ENCODE measurements around the gene TPRN.

The TPRN gene

DNA sequence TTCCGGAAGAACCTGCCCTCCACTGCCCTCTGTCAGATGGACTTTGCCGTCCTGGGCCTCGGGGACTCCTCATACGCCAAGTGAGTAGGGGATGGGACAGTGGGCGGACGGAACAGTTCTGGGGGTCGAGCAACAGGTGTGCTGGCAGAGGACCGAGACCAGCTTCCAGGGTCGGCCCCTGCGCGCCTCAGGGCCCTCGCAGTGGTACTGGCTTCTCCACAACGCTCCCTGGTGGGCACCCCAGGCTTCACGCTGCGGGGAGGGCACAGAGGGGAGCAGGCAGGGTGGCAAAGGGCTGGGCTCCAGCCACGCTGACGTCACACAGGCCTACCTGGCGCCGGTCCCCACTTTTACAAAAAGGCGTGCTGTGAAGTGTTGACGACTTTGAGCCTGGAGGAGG is 12.0 kb upstream of the TPRN start:
- no peak for DNase-seq (ENCODE audit: low read depth in 1 of 2, low spot score in 1 of 2)

DNA sequence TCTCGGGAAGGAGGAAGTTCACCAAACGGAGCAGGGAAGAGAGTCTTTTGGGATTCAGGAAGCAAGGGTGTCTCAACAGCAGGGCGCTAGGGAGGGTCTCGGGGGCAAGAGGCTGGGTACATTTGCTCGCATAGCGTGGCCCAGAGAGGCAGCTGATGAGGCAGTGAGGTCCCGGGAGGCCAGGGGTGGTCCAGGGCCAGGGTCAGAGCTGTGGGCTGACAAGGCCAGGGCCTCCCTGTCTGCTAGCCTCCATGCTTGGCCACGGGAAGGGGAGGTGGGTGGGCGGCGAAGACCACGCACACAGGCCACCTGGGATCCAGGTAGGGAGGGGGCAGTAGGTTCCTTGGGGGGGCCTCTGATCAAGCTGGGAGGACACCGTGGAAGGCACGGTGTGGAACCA is 11.0 kb upstream of the TPRN start:
- DNase-seq (ENCODE audit: low read depth in 1 of 2, low spot score in 1 of 2): no peak

DNA sequence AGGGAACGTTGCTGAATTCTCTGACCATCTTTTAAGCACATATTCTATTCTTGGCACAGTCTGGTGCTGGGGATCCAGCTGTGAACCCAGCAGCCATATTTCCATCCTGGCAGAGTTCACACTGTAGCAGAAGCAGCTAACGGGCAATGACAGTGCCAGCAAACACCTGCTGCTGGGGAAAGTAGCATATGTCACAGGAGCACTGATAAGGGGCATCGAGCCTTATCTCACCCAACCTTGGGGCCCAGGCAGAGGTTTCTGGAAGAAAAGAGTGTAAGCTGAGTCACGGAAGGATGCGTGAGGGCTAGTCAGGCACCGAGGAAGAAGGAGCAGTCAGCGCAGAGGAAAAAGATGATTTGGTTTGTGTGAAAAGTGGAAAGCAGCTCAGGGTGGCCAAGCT is 6.1 kb upstream of the TPRN start:
- no peak for DNase-seq (ENCODE audit: low read depth in 1 of 2, low spot score in 1 of 2)

DNA sequence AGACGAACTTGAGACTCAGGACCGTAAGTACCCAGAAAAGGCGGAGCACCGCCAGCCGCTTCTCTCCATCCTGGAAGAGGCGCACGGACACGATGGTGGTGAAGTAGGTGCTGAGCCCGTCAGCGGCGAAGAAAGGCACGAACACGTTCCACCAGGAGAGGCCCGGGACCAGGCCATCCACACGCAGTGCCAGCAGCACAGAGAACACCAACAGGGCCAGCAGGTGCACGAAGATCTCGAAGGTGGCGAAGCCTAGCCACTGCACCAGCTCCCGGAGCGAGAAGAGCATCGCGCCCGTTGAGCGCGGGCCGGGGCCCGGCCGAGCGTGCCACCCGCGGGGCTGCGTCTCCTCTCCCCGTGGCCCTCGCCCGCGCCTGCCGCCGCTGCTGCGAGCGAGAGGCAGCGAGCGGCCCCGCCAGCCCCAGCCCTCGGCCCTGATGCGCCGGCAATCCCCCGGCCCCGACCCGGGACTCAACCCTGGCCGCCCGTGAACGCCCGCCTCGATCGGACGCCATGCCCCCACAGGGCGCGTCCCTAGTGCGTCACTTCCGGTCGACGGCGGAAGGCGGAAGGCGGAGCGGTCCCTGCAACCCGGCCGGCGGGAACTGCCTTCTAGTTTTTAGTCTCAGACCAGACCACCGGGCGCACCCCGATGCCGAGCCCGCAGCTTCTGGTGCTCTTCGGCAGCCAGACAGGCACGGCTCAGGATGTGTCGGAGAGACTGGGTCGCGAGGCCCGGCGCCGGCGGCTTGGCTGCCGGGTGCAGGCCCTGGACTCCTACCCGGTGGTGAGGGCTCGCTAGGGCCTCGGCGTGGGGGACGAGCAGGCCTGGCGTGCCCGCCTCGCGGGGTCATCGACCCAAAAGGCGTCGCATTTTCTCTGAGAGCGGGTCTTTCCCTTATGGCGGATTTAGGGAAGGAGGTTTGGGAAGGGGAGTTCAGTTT is 4.9 kb upstream of the TPRN start, which contains the start of the genes NDOR1 and TMEM203:
TSS of gene NDOR1 (plus strand) at position 575 of the 944 bp plus-strand sequence. CDS start at position 653, 78 bp downstream.
TSS of gene TMEM203 (minus strand) at position 523 of the 944 bp plus-strand sequence. CDS start at position 289, 234 bp downstream.
- DNase-seq (ENCODE audit: low read depth in 1 of 2, low spot score in 1 of 2): peak; percentile 82 to 91

DNA sequence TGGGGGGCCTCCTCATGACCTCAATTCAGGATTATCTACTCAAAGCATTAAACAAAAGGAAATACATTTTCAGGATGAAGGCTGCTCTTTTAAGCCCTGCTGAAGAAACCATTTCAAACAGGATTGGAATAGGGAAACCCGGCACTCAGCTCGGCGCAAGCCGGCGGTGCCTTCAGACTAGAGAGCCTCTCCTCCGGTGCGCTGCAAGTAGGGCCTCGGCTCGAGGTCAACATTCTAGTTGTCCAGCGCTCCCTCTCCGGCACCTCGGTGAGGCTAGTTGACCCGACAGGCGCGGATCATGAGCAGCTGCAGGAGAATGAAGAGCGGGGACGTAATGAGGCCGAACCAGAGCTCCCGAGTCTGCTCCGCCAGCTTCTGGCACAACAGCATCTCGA is 4.2 kb upstream of the TPRN start:
- no peak for DNase-seq (ENCODE audit: low read depth in 1 of 2, low spot score in 1 of 2)

DNA sequence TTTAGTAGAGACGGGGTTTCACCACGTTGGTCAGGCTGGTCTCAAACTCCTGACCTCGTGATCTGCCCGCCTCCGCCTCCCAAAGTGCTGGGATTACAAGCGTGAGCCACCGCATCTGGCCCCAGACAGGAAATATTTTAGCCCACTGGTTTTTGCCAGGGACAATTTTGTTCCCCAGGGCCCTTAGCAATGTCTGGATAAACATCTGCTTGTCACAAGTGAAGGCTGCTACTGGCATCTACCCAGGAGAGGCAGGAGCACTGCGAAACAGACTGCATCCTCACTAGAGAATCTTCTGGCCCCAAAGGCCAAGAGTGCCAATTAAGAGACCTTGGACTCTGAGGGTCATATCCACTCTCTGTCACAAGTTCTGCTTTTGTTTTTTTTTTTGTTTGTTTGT is 2.4 kb upstream of the TPRN start:
- DNase-seq (ENCODE audit: low read depth in 1 of 2, low spot score in 1 of 2): no peak

DNA sequence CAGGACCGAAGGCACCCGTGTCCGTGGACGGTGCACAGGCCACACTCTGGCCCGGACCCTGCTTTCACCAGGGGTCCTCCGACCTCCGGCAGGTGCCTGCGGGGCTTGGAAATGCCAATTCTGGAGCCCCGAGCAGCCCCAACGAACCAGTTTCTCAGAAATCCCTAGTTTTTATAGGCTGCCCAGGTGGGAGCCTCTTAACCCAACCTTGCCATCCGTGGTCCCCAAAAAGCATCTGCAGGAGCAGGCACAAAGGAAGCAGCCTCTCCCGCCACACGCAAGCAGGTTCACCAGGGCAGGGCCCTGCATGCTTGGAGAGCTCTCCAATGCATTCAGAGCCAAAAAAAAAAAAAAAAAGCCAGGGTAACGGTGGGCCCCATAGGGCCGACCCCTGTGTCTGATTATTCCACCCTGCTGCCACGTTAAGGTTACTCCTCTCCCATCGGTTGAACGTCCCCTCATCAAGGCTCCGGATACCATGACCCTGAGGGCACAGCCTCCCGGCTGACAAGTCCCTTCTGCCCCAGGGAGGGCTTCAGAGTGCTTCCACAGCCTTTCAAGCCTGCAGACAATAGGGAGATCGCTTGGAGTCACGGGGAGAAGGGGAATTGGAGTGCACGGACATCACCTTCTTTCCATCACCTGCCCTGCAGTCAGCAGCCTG is 796 bp upstream of the TPRN start:
- DNase-seq (ENCODE audit: low read depth in 1 of 2, low spot score in 1 of 2): no peak

DNA sequence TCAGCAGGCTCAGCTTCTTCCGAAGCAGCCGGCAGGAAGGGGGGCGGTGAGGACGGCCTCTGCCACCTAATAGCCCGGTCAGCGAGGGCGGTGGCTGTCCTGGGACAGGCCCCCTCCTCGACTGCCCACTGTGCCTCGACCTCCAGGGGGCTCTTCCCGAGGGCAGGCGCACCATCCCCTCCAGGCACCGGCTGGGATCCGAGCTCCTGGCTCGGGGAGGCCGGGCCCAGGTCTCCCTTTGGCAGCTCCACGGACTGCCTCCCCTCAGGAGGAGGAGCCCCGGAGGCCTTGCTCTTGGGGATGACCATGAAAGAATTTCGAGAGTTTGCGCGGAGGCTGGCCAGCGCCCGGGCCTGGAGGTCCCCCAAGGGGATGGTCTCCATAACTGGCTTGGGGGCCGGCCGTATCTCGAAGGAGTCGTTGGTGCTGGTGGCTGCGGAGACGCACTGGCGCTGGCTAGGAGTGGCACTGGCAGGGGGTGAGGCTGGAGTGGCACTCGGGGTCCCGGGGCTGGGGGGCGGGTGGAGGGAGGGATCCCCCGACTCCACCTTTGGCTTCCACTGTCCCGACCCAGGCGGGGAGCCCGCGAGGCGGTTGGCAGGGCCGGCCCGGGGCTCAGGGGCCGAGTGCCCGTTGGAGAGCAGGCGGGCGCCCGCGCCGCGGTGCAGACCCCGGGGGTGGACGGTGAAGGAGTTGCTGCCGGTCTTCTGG is 975 bp downstream of the TPRN start:
- no peak for DNase-seq (ENCODE audit: low read depth in 1 of 2, low spot score in 1 of 2)

DNA sequence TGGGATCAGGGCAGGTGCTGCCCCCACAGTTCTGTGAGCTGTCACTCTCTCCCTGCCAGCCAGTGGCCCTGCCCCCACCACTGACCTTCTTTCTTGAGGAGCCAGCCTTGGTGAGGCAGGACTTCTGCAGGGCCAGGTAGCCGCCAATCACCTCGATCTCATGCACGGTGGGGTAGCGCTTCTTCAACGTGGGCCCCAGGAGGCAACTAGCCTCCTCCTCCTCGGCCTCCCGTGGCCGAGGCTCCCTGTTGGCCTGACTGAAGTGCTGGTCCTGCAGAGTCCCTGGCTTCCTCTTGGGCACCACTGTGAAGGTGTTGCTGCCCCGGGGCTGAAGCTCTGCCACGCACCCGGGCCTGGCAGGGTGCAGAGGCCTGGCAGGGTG is 1.6 kb downstream of the TPRN start:
- no peak for DNase-seq (ENCODE audit: low read depth in 1 of 2, low spot score in 1 of 2)

DNA sequence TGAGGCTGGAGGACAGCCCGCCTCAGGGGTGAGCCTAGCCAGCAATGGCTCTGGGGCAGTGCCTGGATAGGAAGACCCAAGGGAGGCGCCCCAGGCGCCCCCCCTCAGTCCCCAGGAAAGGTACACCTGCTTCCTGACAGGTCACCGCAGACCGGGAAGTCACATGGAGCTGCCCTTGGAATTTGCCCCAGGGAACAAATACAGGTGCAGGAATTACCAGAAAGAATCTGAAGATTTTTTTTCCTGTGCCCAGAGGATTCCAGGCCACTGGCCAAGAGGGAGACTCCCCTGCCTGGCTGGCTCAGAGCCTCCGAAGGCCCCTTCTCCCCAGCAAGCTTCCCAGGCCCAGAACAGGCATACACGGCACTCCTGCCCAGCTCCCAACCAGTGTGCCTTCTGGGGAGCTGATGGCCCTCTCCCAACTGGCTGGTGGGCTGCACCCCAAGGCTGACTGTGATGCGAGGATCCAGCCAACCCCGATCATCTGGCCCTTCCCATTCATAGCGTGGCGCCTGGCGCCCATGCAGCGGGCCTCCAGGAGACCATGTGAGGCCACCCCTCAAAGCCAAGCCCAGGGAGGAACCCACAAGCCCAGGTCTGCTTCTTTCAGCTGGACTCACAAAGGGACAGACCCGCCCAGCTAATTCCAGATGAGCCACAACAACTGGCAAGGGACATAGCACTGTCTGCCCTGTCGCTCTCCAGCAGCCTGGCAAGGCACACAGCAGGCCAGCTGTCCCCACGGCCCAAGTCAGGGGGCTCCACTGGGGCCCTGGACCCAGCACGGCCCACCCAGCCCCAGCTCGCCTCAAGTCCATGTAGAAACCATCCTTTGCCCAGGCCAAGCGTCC is 2.3 kb downstream of the TPRN start:
- DNase-seq (ENCODE audit: low read depth in 1 of 2, low spot score in 1 of 2): no peak

DNA sequence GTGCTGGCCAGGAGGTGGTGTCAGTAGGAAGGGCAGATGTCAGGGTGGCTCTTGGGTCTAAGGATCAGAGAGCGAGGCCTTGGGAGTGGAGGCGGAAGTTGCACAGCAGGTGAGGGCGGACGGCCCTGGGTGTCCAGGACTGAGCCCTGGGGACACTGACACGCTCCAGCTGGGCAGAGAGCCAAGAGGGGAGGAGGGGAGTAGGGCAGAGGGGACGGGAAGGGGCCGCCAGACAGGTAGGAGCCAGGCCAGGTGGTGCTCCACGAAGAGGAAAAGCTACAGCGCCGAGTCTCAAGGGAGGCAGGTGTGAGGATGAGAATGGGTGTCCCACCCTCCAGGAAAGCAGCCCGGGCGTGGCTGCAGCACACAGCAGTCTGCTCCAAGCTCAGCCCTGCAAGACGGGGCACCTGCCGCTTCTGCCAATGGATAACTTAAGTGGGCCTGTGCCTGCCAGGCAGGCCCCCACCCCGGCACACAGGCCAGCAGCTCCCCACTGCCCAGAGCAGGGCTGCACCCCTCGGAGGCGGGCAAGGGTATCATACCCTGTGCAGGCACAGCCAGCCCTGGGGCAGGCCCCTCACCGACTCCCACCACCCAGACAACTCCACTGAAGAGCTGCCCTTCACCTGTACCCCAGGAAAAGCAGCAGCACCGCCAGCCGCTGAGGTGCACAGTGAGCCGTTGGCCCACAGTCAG is 4.9 kb downstream of the TPRN start:
- no peak for DNase-seq (ENCODE audit: low read depth in 1 of 2, low spot score in 1 of 2)

DNA sequence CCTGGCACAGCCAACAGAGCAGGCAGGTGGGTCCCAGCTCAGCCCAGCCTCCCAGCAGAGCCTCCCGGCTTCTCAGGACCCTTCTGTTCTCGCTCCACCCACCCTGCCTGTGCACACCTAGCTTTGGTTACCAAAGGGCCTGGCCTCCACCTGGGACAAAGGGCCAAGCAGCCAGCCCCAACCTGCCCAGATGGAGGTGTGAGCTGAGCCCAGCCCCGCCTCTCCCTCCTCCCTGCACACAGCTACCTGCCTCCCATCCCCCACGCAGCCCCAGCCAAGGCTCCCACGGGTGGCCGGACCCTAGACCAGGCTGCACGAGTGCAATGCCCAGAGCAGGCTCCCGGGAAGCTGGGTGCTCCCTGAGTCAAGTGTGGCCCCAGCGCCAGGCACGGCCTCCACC is 5.6 kb downstream of the TPRN start:
- no peak for DNase-seq (ENCODE audit: low read depth in 1 of 2, low spot score in 1 of 2)

DNA sequence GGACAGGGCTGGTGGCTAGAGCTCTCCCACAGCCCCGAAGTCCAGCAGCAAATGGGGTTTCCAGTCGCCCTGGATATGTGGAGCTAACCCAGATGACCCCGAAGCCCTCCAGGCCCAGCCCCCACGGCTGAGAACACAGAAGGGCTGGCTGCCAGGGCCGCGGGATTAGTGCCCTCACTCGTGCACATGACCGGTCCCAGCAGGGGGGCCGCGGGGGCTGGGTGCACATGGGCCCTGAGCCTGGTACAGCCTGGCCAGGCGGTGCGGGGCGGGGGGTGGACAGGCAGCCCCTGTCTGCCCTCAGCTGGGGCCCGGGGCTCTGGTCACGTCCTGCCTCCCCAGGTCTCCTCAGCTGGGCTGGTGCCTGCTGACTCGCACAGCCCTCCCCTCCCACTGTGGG is 6.2 kb downstream of the TPRN start:
- no peak for DNase-seq (ENCODE audit: low read depth in 1 of 2, low spot score in 1 of 2)

DNA sequence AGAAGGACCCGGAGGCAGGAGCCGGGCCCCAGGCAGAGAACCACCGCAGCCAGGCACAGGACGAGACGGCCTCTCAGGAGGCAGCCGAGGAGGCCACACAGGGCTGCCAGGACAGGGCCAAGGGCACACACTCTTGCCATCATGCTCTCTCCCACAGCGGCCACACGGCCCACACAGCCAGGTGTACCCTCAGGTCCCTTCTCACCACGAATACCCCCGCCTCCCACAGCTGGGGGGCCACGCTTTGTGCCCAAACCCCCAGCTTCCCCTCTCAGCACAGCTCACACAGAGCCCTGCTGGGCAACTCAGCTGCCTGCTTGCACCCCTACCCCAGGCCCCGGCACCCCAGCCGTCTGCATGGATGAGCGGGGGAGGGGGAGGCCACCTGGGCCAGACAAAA is 6.8 kb downstream of the TPRN start:
- DNase-seq (ENCODE audit: low read depth in 1 of 2, low spot score in 1 of 2): no peak

DNA sequence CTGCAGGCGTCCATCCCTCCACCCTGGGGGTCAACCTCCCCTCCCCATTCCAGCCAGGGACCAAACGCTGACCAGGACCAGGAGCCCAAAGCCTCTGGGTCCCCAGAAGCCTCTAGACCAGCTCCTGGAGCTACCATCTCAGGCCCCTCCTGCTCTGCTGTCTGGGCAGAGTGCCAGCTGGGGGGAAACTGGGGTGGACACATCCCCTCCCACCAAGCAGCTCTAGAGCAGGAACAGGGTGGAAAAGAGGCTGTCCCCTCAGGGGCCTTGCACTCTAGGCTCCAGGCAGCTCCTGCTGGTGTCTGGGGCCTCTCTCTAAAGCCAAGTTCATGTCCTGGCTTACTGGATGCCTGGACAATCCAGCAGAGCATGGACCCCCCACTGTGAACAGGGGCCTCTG is 7.7 kb downstream of the TPRN start:
- no peak for DNase-seq (ENCODE audit: low read depth in 1 of 2, low spot score in 1 of 2)

DNA sequence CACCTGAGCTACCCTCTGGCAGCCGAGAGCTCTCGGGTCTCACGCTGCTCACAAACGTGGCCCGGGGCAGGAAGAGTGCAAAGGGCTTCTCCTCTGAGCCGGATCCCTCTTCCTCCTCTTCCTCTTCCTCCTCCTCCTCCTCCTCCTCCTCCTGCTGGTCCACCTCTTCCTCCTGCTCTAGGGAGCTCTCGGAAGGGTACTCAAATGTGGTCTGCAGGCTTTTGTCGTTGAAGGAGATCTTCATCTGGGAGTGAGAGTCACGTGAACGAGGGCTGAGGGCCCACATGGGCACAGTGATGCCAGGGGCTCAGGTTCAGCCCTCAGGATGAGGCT is 8.1 kb downstream of the TPRN start:
- no peak for DNase-seq (ENCODE audit: low read depth in 1 of 2, low spot score in 1 of 2)

DNA sequence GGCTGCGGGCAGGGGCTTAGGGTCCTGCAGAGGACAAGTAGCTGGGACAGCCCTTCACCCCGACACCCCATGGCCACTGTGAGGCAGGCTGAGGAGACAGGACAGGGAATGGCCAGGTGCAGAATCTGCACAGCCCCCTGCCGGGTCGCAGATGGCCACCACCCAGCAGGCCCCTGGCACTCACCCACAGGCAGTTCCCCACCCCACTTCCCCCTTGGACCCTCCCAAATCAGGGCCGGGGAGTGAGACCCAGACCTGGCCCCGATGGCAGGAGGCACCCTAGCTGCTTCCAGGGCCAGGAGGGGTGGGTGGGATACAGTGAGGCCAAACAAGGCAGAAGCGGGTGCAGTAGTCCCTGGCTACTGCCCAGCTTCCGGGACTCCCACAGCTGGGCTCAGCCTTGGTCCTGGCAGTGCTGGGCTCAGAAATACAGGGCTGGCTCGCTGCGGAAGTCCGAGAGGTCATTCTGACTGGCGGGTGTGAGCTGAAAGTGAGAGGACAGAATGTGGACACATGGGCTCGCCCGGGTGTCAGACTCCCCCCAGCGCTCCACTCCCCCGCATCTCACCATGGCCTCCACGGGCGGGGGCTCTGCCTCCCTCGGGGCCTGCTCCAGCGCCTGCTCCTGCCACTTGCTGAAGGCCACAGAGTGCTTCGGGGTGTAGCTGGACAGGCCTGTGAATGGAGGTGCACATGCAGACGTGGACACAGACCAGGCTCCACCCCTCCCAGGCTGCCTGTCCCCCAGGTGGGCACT is 8.7 kb downstream of the TPRN start:
- DNase-seq (ENCODE audit: low read depth in 1 of 2, low spot score in 1 of 2): no peak

DNA sequence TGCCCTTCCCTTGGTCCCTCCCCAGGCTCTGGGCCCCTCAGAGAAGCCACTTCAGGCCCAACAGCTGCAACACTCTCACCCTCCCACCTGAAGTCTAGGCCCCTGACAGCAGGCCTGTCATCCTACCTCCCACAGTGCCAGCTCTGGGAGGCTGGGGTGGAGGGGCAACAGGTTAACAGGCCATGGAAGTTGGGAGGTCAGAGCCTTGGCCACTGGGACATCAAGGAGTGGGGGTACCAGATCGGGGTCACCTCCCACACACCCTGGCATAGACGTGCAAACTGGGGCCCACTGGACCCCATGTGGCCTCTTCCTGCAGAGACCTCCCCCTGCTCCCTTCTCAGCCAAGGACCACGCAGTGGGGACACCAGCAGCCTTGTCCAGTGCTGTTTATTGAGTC is 9.3 kb downstream of the TPRN start:
- no peak for DNase-seq (ENCODE audit: low read depth in 1 of 2, low spot score in 1 of 2)

DNA sequence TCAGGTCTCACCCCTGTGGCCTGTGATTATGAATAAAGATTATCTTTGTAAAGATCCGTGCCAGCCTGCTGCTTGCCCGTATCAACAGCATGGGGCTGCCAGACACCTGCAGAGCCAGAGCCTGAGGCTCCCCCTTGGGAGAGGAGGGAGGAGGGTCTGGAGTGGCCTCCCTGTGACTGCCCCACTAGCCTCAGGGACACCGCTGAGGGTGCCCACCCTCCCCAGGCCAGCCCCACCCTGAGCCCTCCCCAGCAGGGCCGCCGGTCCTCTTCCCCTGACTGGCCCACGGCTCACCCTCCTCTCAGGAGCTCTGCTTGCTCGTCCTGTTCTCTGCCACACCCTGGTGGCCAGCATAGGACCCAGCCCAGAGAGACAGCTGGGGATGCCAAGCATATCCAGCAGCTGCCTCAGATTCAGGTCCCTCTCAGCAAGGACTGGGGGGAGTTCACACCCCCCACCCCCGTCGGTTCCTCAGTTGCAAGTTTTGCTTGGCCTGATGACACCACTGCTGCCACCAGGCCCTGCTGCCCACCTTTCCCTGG is 10.2 kb downstream of the TPRN start:
- no peak for DNase-seq (ENCODE audit: low read depth in 1 of 2, low spot score in 1 of 2)
